SU-DHL-6 (cell line): ENCODE data around the gene RASSF4.

Experiments used
- EZH2phosphoT487 ChIP-seq: fragments of 200-600 bp; sonication (generic), shearing (Covaris generic); conservative IDR thresholded peaks from 2 replicates; pipeline ENCODE4 v1.6.1; 2018; ENCODE audit warnings: mild to moderate bottlenecking, antibody characterized with exemption, low read length, moderate library complexity, mixed read lengths
- TF ChIP-seq, protein P1 (sequence below): fragments of 200-600 bp; sonication (generic); IDR thresholded peaks from one replicate; pipeline ENCODE4 v1.5.1; 2017; ENCODE audit warnings: antibody characterized with exemption, mild to moderate bottlenecking, low read length, moderate library complexity; ENCODE audit not compliant: insufficient read depth, poor library complexity, severe bottlenecking

DNA sequence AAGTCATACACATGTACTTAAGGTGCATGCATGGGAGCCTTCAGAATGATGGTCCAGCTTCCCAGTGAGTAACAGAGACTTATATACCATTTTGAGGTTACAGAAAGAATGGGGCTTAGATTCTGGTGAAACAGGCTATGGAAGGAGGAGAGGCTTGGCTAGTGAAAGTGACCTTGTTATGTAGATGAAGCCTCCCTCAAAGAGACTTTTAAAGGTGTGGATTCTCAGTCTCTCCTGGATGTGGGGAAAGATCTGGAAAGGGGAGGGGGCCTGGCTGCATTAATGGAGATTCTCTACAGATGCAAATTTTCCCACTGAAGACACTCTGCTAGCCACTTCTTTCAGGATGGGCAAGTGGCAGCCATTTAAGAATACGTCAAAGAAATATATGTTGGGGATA lies 5.5 kb downstream of the RASSF4 start:
- TF ChIP-seq, protein P1, sequence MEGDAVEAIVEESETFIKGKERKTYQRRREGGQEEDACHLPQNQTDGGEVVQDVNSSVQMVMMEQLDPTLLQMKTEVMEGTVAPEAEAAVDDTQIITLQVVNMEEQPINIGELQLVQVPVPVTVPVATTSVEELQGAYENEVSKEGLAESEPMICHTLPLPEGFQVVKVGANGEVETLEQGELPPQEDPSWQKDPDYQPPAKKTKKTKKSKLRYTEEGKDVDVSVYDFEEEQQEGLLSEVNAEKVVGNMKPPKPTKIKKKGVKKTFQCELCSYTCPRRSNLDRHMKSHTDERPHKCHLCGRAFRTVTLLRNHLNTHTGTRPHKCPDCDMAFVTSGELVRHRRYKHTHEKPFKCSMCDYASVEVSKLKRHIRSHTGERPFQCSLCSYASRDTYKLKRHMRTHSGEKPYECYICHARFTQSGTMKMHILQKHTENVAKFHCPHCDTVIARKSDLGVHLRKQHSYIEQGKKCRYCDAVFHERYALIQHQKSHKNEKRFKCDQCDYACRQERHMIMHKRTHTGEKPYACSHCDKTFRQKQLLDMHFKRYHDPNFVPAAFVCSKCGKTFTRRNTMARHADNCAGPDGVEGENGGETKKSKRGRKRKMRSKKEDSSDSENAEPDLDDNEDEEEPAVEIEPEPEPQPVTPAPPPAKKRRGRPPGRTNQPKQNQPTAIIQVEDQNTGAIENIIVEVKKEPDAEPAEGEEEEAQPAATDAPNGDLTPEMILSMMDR = no peak
- no peak for TF ChIP-seq EZH2phosphoT487
